IMR-90 (cell line): ENCODE data around the gene ADAMTS16. TPM values are rescaled to one million over a fixed set of nuclear protein-coding genes. Genes with fewer than 3 reads are reported as not detected.

Source experiments
- ATAC-seq: fragments of 200-7000 bp; cut with Tn5 transposase; 2 replicates; pipeline ENCODE4 v1.9.1; 2020; ENCODE audit warnings: low read depth, mild to moderate bottlenecking, moderate library complexity
- BruUV-seq: library from RNA; stranded (reverse); fragments of 400-500 nt; replicated peaks from 2 replicates; lab custom pipeline; 2021; lab: Mats Ljungman, UMichigan
- CTCF ChIA-PET: fragments of 300-600 bp; formaldehyde crosslinking; extraction: SDS; loops from one replicate; lab custom pipeline; 2021; ENCODE audit warnings: antibody characterized with exemption; lab: Yijun Ruan, JAX
- POLR2A ChIA-PET: fragments of 300-600 bp; sonication (Branson Sonifier 250); formaldehyde crosslinking; loops from one replicate; lab custom pipeline; 2022; ENCODE audit warnings: antibody characterized with exemption; ENCODE audit not compliant: unreplicated experiment; lab: Charles Lee
- DNase-seq: peaks from one replicate; pipeline ENCODE4 v3.0.0; 2013
- H2AFZ ChIP-seq: replicated peaks from 2 replicates; pipeline ENCODE3; 2013; ENCODE audit warnings: low read length, mild to moderate bottlenecking; ENCODE audit not compliant: poor library complexity
- H2AK5ac ChIP-seq: 2 replicates; pipeline ENCODE4 v1.6.1; 2013; ENCODE audit warnings: low read depth, low read length, inconsistent platforms
- H2AK9ac ChIP-seq: replicated peaks from 2 replicates; pipeline ENCODE3; 2013; ENCODE audit warnings: mild to moderate bottlenecking, low read depth, low read length, moderate library complexity; ENCODE audit not compliant: poor library complexity
- H2BK120ac ChIP-seq: 2 replicates; pipeline ENCODE4 v1.6.1; 2013; ENCODE audit warnings: low read depth, low read length, inconsistent platforms
- H2BK15ac ChIP-seq: 3 replicates; pipeline ENCODE4 v1.6.1; 2013; ENCODE audit warnings: low read depth, low read length, inconsistent platforms
- H2BK20ac ChIP-seq: 2 replicates; pipeline ENCODE4 v1.6.1; 2013; ENCODE audit warnings: low read depth, mild to moderate bottlenecking, inconsistent platforms, low read length, moderate library complexity
- H2BK5ac ChIP-seq: 2 replicates; pipeline ENCODE4 v1.6.1; 2013; ENCODE audit warnings: mild to moderate bottlenecking, low read depth, low read length, inconsistent platforms; ENCODE audit not compliant: poor library complexity, severe bottlenecking
- H3K14ac ChIP-seq: replicated peaks from 2 replicates; pipeline ENCODE4 v1.6.1; 2013; ENCODE audit warnings: low read depth, low read length, inconsistent platforms
- H3K18ac ChIP-seq: 2 replicates; pipeline ENCODE4 v1.6.1; 2013; ENCODE audit warnings: low read depth, low read length, control low read depth
- H3K23ac ChIP-seq: 2 replicates; pipeline ENCODE4 v1.6.1; 2013; ENCODE audit warnings: low read depth, low read length, inconsistent platforms
- H3K27ac ChIP-seq: 2 replicates; pipeline ENCODE4 v1.5.1; 2013; ENCODE audit warnings: mild to moderate bottlenecking, control low read depth, low read length; ENCODE audit not compliant: insufficient read depth
- H3K27me3 ChIP-seq: 2 replicates; pipeline ENCODE4 v1.6.1; 2013; ENCODE audit warnings: low read length; ENCODE audit not compliant: control insufficient read depth, insufficient read depth
- H3K36me3 ChIP-seq: 2 replicates; pipeline ENCODE4 v1.6.1; 2013; ENCODE audit warnings: low read length, mixed read lengths; ENCODE audit not compliant: control insufficient read depth, insufficient read depth
- H3K4ac ChIP-seq: 2 replicates; pipeline ENCODE4 v1.6.1; 2013; ENCODE audit warnings: low read depth, low read length, inconsistent platforms
- H3K4me1 ChIP-seq: 2 replicates; pipeline ENCODE4 v1.6.1; 2013; ENCODE audit warnings: low read length, mixed read lengths; ENCODE audit not compliant: control insufficient read depth, insufficient read depth
- H3K4me2 ChIP-seq: 2 replicates; pipeline ENCODE4 v1.6.1; 2013; ENCODE audit warnings: low read depth, mild to moderate bottlenecking, control low read depth, low read length, moderate library complexity
- H3K4me3 ChIP-seq: 2 replicates; pipeline ENCODE4 v1.5.1; 2013; ENCODE audit warnings: low read depth, mild to moderate bottlenecking, control low read depth, low read length, moderate library complexity; ENCODE audit not compliant: insufficient read depth
- H3K56ac ChIP-seq: 2 replicates; pipeline ENCODE4 v1.6.1; 2013; ENCODE audit warnings: low read length, inconsistent platforms; ENCODE audit not compliant: insufficient read depth; ENCODE audit errors: extremely low read depth
- H3K79me1 ChIP-seq, 2 experiments: 2 replicates each; pipeline ENCODE4 v1.6.1; 2013; ENCODE audit warnings: low read length in 2 of 2, inconsistent platforms in 1 of 2, low read depth in 1 of 2
- H3K9ac ChIP-seq: 2 replicates; pipeline ENCODE4 v1.6.1; 2013; ENCODE audit warnings: low read depth, low read length, control low read depth
- H3K9me1 ChIP-seq: 2 replicates; pipeline ENCODE4 v1.6.1; 2013; ENCODE audit warnings: low read length, inconsistent platforms; ENCODE audit not compliant: insufficient read depth
- H3K9me3 ChIP-seq: 2 replicates; pipeline ENCODE4 v1.6.1; 2013; ENCODE audit warnings: low read length; ENCODE audit not compliant: control insufficient read depth, insufficient read depth
- H4K20me1 ChIP-seq: 2 replicates; pipeline ENCODE4 v1.6.1; 2013; ENCODE audit warnings: low read length, inconsistent platforms; ENCODE audit not compliant: insufficient read depth
- H4K5ac ChIP-seq: 2 replicates; pipeline ENCODE4 v1.6.1; 2013; ENCODE audit warnings: mild to moderate bottlenecking, low read depth, low read length, control low read depth
- H4K8ac ChIP-seq, 2 experiments: 2 replicates each; pipeline ENCODE4 v1.6.1; 2013; ENCODE audit warnings: low read depth in 2 of 2, low read length in 2 of 2, control low read depth in 1 of 2, inconsistent platforms in 1 of 2
- H4K91ac ChIP-seq: 2 replicates; pipeline ENCODE4 v1.6.1; 2013; ENCODE audit warnings: low read depth, low read length, inconsistent platforms; ENCODE audit not compliant: insufficient read depth
- BHLHE40 ChIP-seq: fragments of 150-350 bp; IDR thresholded peaks from 2 replicates; pipeline ENCODE4 v1.6.1; 2016; ENCODE audit warnings: mild to moderate bottlenecking, low read depth, low read length
- CEBPB ChIP-seq: IDR thresholded peaks from 2 replicates; pipeline ENCODE4 v1.6.1; 2012; ENCODE audit warnings: low read depth, low read length, improper control_type of control experiment
- CHD1 ChIP-seq: IDR thresholded peaks from 2 replicates; pipeline ENCODE4 v1.6.1; 2012; ENCODE audit warnings: low read depth, low read length, improper control_type of control experiment
- CTCF ChIP-seq: conservative IDR thresholded peaks from 2 replicates; pipeline ENCODE4 v1.5.1; 2012; ENCODE audit warnings: mild to moderate bottlenecking, low read depth, low read length, improper control_type of control experiment
- ELK1 ChIP-seq: fragments of 150-350 bp; IDR thresholded peaks from 2 replicates; pipeline ENCODE4 v1.6.1; 2016; ENCODE audit warnings: low read depth, mild to moderate bottlenecking, low read length, moderate library complexity, borderline replicate concordance
- FOS ChIP-seq: fragments of 150-350 bp; IDR thresholded peaks from 2 replicates; pipeline ENCODE4 v1.6.1; 2016; ENCODE audit warnings: low read depth, low read length
- MAFK ChIP-seq: IDR thresholded peaks from 2 replicates; pipeline ENCODE4 v1.6.1; 2012; ENCODE audit warnings: low read depth, low read length, improper control_type of control experiment
- MAZ ChIP-seq: IDR thresholded peaks from 2 replicates; pipeline ENCODE4 v1.6.1; 2012; ENCODE audit warnings: low read depth, mild to moderate bottlenecking, low read length, improper control_type of control experiment, moderate library complexity, borderline replicate concordance
- MXI1 ChIP-seq: IDR thresholded peaks from 2 replicates; pipeline ENCODE4 v1.6.1; 2012; ENCODE audit warnings: low read depth, mild to moderate bottlenecking, low read length, moderate library complexity, borderline replicate concordance
- NFE2L2 ChIP-seq: fragments of 150-350 bp; IDR thresholded peaks from 2 replicates; pipeline ENCODE4 v1.6.1; 2016; ENCODE audit warnings: low read depth, mild to moderate bottlenecking, low read length
- POLR2A ChIP-seq: IDR thresholded peaks from 2 replicates; pipeline ENCODE4 v1.6.1; 2012; ENCODE audit warnings: mild to moderate bottlenecking, low read depth, low read length
- RAD21 ChIP-seq: IDR thresholded peaks from 2 replicates; pipeline ENCODE4 v1.6.1; 2012; ENCODE audit warnings: low read length, improper control_type of control experiment
- RCOR1 ChIP-seq: IDR thresholded peaks from 2 replicates; pipeline ENCODE4 v1.6.1; 2012; ENCODE audit warnings: mild to moderate bottlenecking, low read length, improper control_type of control experiment; ENCODE audit not compliant: insufficient replicate concordance
- RFX5 ChIP-seq: IDR thresholded peaks from 2 replicates; pipeline ENCODE4 v1.8.0; 2012; ENCODE audit warnings: low read depth, mild to moderate bottlenecking, low read length, moderate library complexity
- SMC3 ChIP-seq: fragments of 150-350 bp; IDR thresholded peaks from 2 replicates; pipeline ENCODE4 v1.6.1; 2016; ENCODE audit warnings: low read depth, mild to moderate bottlenecking, antibody characterized with exemption, low read length, moderate library complexity
- USF2 ChIP-seq: fragments of 150-350 bp; IDR thresholded peaks from 2 replicates; pipeline ENCODE4 v1.6.1; 2017; ENCODE audit warnings: mild to moderate bottlenecking, antibody characterized with exemption, low read length, low read depth
- WGBS, 2 experiments: methylation state at CpG; one replicate each; pipeline versions ENCODE4 v1.1.5 to v1.1.7; 2013; ENCODE audit warnings: missing lambda C conversion rate in 2 of 2; ENCODE audit not compliant: insufficient read length in 1 of 2; ENCODE audit errors: extremely low coverage in 2 of 2; 5-methylcytosine and 5-hydroxymethylcytosine counted together
- dilution Hi-C: fragments of 300-500 bp; cut with HindIII; formaldehyde crosslinking; loops from one replicate; pipeline ENCODE4 v1.14.3; 2018; ENCODE audit warnings: low sequenced_read_pairs; ENCODE audit not compliant: unreplicated experiment
- in situ Hi-C: fragments of 300-500 bp; cut with MboI; formaldehyde crosslinking; loops from 3 replicates; pipeline ENCODE4 v1.14.3; 2019; ENCODE audit warnings: low sequenced_read_pairs, inconsistent platforms, mixed read lengths
- intact Hi-C: fragments of 100-400 bp; cut with micrococcal nuclease; formaldehyde crosslinking; loops from 2 replicates; pipeline ENCODE4 v1.10.0; 2022
- polyA plus RNA-seq, 3 experiments: library from polyadenylated mRNA; depleted of rRNA; stranded (reverse); fragments of >200 nt; gene quantifications; 2 replicates each; pipeline ENCODE4 v1.2.3, GENCODE V29; 2012; ENCODE audit warnings: low replicate concordance in 1 of 3
- total RNA-seq: library from RNA; depleted of rRNA; stranded (reverse); fragments of >200 nt; gene quantifications from 2 replicates; pipeline ENCODE4 v1.2.3, GENCODE V29; 2012

The ADAMTS16 gene
- total and polyA plus RNA-seq, 2 of the 4 experiments (the other 2 are of a cell fraction): 0.09 to 0.18 TPM

GRCh38 chr5:5296051-5296450, 155.9 kb downstream of the ADAMTS16 start:
- no peak overlapping the region for H2BK120ac ChIP-seq
- no peak overlapping the region for H2BK5ac ChIP-seq
- no peak overlapping the region for H3K23ac ChIP-seq
- H4K91ac ChIP-seq: no peak overlapping the region
- no peaks in the 10 kb centered on the region for H3K4me1 ChIP-seq
- no peak overlapping the region for H3K4me2 ChIP-seq
- no peaks in the 10 kb centered on the region for H3K36me3 ChIP-seq
- no peak overlapping the region for H3K9ac ChIP-seq
- H3K9me1 ChIP-seq: no peaks in the 10 kb centered on the region
- H4K8ac ChIP-seq: no peak overlapping the region
- peaks cover 10% of the 10 kb centered on the region; the same call in 1 of the 2 replicates for H3K9me3 ChIP-seq
- no peak overlapping the region for H3K4me3 ChIP-seq
- H4K20me1 ChIP-seq: no peaks in the 10 kb centered on the region
- POLR2A ChIA-PET: no interaction called here
- dilution Hi-C loops (no loop called here), intact Hi-C loops (no loop called here), in situ Hi-C loops (no loop called here)
- no peaks in the 10 kb centered on the region for H3K79me1 ChIP-seq
- H2AK5ac ChIP-seq: no peak overlapping the region
- no peak overlapping the region for H3K18ac ChIP-seq
- WGBS, 2 experiments: no CpG with 5 or more reads among the region's 6 CpGs
- BruUV-seq: no TSS peak
- no peak for TF ChIP-seq MXI1
- no peak for TF ChIP-seq POLR2A
- TF ChIP-seq RAD21: no peak
- TF ChIP-seq CEBPB: no peak
- no peak for TF ChIP-seq CHD1
- TF ChIP-seq MAZ: no peak
- no peak for TF ChIP-seq NFE2L2
- TF ChIP-seq MAFK: no peak
- TF ChIP-seq CTCF: no peak
- TF ChIP-seq RCOR1: no peak
- no peak for TF ChIP-seq FOS
- no peak for TF ChIP-seq RFX5
- TF ChIP-seq ELK1: no peak
- no peak for TF ChIP-seq SMC3
- TF ChIP-seq USF2: no peak
- TF ChIP-seq BHLHE40: no peak
- H2AK9ac ChIP-seq: no peak overlapping the region
- no peak for DNase-seq
- CTCF ChIA-PET: no interaction called here
- H3K14ac ChIP-seq: no peak overlapping the region
- no peaks in the 10 kb centered on the region for H3K27me3 ChIP-seq
- ATAC-seq: no peak
- no peak overlapping the region for H3K27ac ChIP-seq
- no peak overlapping the region for H2BK20ac ChIP-seq
- no peak overlapping the region for H2BK15ac ChIP-seq
- no peak overlapping the region for H2AFZ ChIP-seq
- H3K4ac ChIP-seq: no peak overlapping the region
- H3K56ac ChIP-seq: no peak overlapping the region
- H4K5ac ChIP-seq: no peak overlapping the region
